Vagina (tissue), 2 donors: Measurements from ENCODE around the gene TMEM255B.

Source experiments
- POLR2AphosphoS5 ChIP-seq, 2 donors: sonication (generic); formaldehyde crosslinking; IDR thresholded peaks; one replicate each; pipeline ENCODE4 v1.9.0; 2017; ENCODE audit warnings: antibody characterized with exemption in 2 of 2, mild to moderate bottlenecking in 2 of 2, low read depth in 1 of 2; ENCODE audit not compliant: insufficient read depth in 1 of 2
- TF ChIP-seq, protein P1 (sequence below), 3 experiments: fragments of 450-650 bp in 2 of 3; fragments of 200-600 bp in 1 of 3; sonication (generic) in 1 of 3; IDR thresholded peaks; one replicate each; pipeline ENCODE4 v1.5.1; 2017 to 2019; ENCODE audit warnings: antibody characterized with exemption in 3 of 3, mild to moderate bottlenecking in 2 of 3, moderate library complexity in 2 of 3

DNA sequence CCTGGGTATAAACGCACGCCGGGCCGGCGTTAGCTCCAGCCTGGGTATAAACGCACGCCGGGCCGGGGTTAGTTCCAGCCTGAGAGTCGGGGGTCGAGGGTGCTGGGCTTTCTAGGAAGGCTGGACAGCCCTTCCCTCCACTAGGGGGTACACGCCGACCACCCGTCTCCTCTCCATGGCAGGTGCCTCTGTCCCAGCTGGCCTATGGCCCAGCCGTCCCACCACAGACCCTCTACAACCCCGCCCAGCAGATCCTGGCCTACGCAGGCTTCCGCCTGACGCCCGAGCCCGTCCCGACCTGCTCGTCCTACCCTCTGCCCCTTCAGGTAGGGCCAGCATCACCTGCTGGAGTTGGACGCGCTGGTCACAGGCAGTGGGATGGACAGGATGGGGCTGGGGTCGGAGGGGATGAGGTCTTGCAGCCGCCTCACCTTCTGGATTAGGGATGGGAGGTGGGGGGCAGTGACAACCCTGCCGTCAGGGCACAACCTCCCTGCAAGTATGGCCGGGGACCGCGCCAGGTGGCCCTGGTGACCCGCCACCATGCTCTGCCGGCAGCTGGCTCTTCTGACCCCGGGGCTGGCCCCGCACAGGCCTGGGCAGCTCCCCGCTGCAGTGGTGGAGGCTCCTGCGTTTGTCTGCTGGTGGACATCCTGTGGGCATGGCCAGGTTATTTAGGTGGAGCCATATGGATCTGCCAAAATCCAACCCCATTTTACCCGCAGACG lies 45.8 kb downstream of the TMEM255B start:
- TF ChIP-seq, protein P1, sequence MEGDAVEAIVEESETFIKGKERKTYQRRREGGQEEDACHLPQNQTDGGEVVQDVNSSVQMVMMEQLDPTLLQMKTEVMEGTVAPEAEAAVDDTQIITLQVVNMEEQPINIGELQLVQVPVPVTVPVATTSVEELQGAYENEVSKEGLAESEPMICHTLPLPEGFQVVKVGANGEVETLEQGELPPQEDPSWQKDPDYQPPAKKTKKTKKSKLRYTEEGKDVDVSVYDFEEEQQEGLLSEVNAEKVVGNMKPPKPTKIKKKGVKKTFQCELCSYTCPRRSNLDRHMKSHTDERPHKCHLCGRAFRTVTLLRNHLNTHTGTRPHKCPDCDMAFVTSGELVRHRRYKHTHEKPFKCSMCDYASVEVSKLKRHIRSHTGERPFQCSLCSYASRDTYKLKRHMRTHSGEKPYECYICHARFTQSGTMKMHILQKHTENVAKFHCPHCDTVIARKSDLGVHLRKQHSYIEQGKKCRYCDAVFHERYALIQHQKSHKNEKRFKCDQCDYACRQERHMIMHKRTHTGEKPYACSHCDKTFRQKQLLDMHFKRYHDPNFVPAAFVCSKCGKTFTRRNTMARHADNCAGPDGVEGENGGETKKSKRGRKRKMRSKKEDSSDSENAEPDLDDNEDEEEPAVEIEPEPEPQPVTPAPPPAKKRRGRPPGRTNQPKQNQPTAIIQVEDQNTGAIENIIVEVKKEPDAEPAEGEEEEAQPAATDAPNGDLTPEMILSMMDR (IDR thresholded peaks at IDR 0.05): no peak
- TF ChIP-seq POLR2AphosphoS5 (IDR thresholded peaks at IDR 0.05; ENCODE audit: insufficient read depth in 1 of 2, low read depth in 1 of 2): no peak
